Measurements from ENCODE around the gene TTLL8. TPM values are rescaled to one million over a fixed set of nuclear protein-coding genes. Genes with fewer than 3 reads are reported as not detected.

TTLL8 gene
- total RNA-seq, 1 experiment from 2014 or later = not detected

GRCh38 chr22:50002791-50003190 lies 55.3 kb downstream of the TTLL8 start:
- no CpG with 5 or more reads among the region's 7 CpGs for WGBS (ENCODE audit: extremely low coverage, insufficient read length, low lambda C conversion rate)
- no peaks in the 10 kb centered on the region for H3K9me3 ChIP-seq (ENCODE audit: control insufficient read depth, low read depth, low read length)

More at GRCh38 chr22:50002791-50003190, 55.3 kb downstream of the TTLL8 start:
- no peak overlapping the region for H3K18ac ChIP-seq (ENCODE audit: insufficient read length, low read depth, low read length)
- H4K20me1 ChIP-seq (ENCODE audit: control insufficient read depth, insufficient read depth, insufficient read length) = no peaks in the 10 kb centered on the region
- Mint-ChIP-seq H3K27ac (no peak overlapping the region), H3K36me3 (ENCODE audit: insufficient read depth in 1 of 3, low read depth in 3 of 3) (no peaks in the 10 kb centered on the region; a peak in 1 of 7 replicates), H3K9me3 (no peaks in the 10 kb centered on the region; a peak in 2 of 5 replicates), H3K27me3 (ENCODE audit: low read depth) (peaks cover 32% of the 10 kb centered on the region), H3K4me1 (peaks cover 11 to 21% of the 10 kb centered on the region in 2 experiments; a peak in 3 of 4 replicates), H3K4me3 (no peak overlapping the region)
- DNase-seq = no peak
- H2BK120ac ChIP-seq (ENCODE audit: low read depth, low read length, poor library complexity, severe bottlenecking) = no peak overlapping the region
- H4K5ac ChIP-seq (ENCODE audit: insufficient read length, low read depth, low read length) = no peak overlapping the region
- no peak overlapping the region for H2AFZ ChIP-seq (ENCODE audit: low read length)
- H3K79me2 ChIP-seq (ENCODE audit: insufficient read depth, low read length) = no peaks in the 10 kb centered on the region
- no peak overlapping the region for H3K56ac ChIP-seq (ENCODE audit: insufficient read length, low read depth, low read length)
- no peak overlapping the region for H3K27ac ChIP-seq (ENCODE audit: insufficient read length, low read depth, low read length)
- no peak overlapping the region for H2BK15ac ChIP-seq (ENCODE audit: low read depth, low read length)
- no peaks in the 10 kb centered on the region for H3K4me1 ChIP-seq (ENCODE audit: insufficient read depth, low read length)
- H3K23me2 ChIP-seq (ENCODE audit: insufficient read length, low read depth, low read length, poor library complexity, severe bottlenecking) = peaks cover 4% of the 10 kb centered on the region
- H2BK12ac ChIP-seq (ENCODE audit: insufficient read length, low read depth, low read length) = no peak overlapping the region
- peaks cover 9% of the 10 kb centered on the region; the same call in 1 of the 2 replicates for H3K27me3 ChIP-seq (ENCODE audit: insufficient read depth, low read length)
- no peak overlapping the region for H4K91ac ChIP-seq (ENCODE audit: insufficient read length, low read depth, low read length)
- no peaks in the 10 kb centered on the region for H3K79me1 ChIP-seq (ENCODE audit: insufficient read depth, low read depth, low read length, poor library complexity, severe bottlenecking)
- no peak overlapping the region for H2AK5ac ChIP-seq (ENCODE audit: insufficient read length, low read length)
- H2BK5ac ChIP-seq (ENCODE audit: insufficient read length, low read length) = no peak overlapping the region
- H3K4me2 ChIP-seq (ENCODE audit: insufficient read depth, insufficient read length, low read length) = no peak overlapping the region
- no peak overlapping the region for H3T11ph ChIP-seq (ENCODE audit: low read length)
- no peak overlapping the region for H3K4ac ChIP-seq (ENCODE audit: low read depth, low read length)
- no peak overlapping the region for H3K14ac ChIP-seq (ENCODE audit: insufficient read depth, low read length)
- no peak overlapping the region for H4K8ac ChIP-seq (replicated peaks; ENCODE audit: insufficient read length, low read depth, low read length)
- TF ChIP-seq CTCF (conservative IDR thresholded peaks at IDR 0.05) = no peak
- no peak overlapping the region for H2BK20ac ChIP-seq (ENCODE audit: low read depth, low read length, poor library complexity, severe bottlenecking)
- no peak overlapping the region for H3K9ac ChIP-seq (ENCODE audit: extremely low read depth, insufficient read length, low read length)
- no peak overlapping the region for H3K23ac ChIP-seq (ENCODE audit: insufficient read length, low read depth, low read length)
